ENCODE measurements around the gene PDE4C.

- TF ChIP-seq, protein P1, sequence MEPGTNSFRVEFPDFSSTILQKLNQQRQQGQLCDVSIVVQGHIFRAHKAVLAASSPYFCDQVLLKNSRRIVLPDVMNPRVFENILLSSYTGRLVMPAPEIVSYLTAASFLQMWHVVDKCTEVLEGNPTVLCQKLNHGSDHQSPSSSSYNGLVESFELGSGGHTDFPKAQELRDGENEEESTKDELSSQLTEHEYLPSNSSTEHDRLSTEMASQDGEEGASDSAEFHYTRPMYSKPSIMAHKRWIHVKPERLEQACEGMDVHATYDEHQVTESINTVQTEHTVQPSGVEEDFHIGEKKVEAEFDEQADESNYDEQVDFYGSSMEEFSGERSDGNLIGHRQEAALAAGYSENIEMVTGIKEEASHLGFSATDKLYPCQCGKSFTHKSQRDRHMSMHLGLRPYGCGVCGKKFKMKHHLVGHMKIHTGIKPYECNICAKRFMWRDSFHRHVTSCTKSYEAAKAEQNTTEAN (CRISPR knock-in tag; IDR thresholded peaks at IDR 0.05): no peak
- TF ChIP-seq JUN (CRISPR knock-in tag; IDR thresholded peaks at IDR 0.05): no peak
- no peak for TF ChIP-seq TCF7 (CRISPR knock-in tag; IDR thresholded peaks at IDR 0.05; ENCODE audit: low read depth)
- no peak for TF ChIP-seq CTCF (IDR thresholded peaks at IDR 0.05)
- TF ChIP-seq, protein P2, sequence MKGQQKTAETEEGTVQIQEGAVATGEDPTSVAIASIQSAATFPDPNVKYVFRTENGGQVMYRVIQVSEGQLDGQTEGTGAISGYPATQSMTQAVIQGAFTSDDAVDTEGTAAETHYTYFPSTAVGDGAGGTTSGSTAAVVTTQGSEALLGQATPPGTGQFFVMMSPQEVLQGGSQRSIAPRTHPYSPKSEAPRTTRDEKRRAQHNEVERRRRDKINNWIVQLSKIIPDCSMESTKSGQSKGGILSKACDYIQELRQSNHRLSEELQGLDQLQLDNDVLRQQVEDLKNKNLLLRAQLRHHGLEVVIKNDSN (CRISPR knock-in tag; IDR thresholded peaks at IDR 0.05): no peak
- TF ChIP-seq, protein P3, sequence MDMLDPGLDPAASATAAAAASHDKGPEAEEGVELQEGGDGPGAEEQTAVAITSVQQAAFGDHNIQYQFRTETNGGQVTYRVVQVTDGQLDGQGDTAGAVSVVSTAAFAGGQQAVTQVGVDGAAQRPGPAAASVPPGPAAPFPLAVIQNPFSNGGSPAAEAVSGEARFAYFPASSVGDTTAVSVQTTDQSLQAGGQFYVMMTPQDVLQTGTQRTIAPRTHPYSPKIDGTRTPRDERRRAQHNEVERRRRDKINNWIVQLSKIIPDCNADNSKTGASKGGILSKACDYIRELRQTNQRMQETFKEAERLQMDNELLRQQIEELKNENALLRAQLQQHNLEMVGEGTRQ (CRISPR knock-in tag; IDR thresholded peaks at IDR 0.05): no peak
- no peak for TF ChIP-seq ZNF317 (CRISPR knock-in tag; IDR thresholded peaks at IDR 0.05; ENCODE audit: borderline replicate concordance, low read depth)
These were observed 48.1 kb upstream of the PDE4C start, which contains the start of gene IQCN for GRCh38 chr19:18274219-18274780.
